ENCODE measurements around the gene CCDC97.
A peak's percentile ranks its signal among the peaks of the same experiment; 100 is the strongest.
"Not testable (repeated sequence)": the region's sequence is repeated elsewhere in the genome, so short reads cannot be mapped to it uniquely, and the experiment has no call there.

The CCDC97 gene

DNA sequence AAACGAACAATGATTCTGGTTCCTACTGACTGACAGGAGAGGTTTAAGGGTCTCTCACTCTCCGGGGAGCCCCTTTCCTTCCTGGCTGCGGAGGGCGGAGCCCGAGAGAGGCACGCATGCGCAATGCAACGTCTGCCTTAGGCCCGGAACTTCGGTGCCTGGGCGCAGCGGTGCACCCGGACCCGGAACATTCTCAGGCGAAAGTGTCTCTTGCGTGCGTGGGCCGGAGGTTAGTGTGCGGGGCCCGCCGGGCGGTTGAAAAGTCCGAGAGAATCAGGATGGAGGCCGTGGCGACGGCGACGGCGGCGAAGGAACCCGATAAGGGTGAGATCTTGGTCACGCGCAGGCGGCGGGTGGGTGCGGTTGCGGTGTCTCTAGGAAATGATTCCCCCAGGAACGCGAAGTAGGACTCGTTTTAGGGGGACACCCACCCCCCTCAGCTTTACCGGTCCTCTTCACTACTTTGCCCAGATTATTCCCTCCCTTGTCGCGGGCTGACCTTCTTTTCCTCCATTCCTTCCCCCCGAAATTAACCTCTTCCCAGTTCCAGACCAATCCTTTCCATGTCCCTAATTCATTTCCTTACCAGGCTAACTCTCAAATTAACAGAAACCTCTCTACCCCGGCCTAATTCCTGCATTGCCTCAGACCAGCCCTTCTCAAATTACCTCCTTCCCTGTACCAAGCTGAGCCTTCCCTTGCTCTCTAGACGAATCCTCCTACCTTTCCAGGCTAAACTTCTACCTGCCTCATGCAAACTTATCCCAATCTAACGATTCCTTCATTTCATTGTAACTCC, at the start of gene CCDC97:
Gene CCDC97 (plus strand): TSS at position 140 of the 799 bp plus-strand sequence. CDS start 139 bp downstream, at position 279.
- DNase-seq (ENCODE audit: low read depth) = peak; percentile 73

GRCh38 chr19:41261474-41262190, 48.3 kb upstream of the CCDC97 start:
- DNase-seq (ENCODE audit: low read depth) = no peak

DNA sequence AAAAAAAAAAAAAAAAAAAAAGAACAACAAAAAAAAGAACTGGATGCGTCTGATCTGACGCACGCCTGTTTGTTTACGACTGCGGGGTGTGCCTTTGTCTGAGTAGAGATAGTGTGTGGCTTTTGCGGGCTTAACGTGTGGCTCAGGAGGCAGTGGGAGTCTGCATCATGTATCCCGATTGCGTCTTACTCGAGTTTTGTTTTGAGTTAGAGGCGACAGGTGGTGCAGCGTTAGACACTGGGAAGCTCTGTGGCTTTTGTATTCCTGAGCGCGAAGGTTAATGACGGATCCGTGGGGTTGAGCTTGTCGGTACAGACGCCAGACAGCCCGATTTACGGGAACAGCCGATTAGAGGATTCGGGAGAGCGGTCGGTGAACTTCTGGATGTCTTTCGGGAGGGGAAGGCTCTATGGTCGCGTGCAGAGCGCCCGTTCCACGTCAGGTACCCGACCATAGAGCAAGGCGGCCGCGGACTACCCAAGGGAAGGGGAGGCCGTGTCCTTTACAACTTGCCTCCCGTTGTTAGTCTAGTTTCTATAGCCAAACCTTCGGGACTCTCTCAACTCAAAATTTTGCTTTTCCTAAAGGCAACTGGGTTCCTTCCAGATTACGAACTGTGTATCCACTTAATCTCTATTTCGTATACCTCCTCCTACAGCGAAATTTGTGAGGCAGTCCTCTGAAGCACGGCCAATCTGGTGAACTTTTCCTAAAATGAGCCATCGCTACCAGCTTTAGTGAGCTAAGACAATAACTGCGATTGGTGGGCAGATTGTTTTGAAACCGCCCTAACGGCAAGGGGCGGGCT, 46.7 kb upstream of the CCDC97 start:
- peak; percentile 58 for DNase-seq (ENCODE audit: low read depth)

DNA sequence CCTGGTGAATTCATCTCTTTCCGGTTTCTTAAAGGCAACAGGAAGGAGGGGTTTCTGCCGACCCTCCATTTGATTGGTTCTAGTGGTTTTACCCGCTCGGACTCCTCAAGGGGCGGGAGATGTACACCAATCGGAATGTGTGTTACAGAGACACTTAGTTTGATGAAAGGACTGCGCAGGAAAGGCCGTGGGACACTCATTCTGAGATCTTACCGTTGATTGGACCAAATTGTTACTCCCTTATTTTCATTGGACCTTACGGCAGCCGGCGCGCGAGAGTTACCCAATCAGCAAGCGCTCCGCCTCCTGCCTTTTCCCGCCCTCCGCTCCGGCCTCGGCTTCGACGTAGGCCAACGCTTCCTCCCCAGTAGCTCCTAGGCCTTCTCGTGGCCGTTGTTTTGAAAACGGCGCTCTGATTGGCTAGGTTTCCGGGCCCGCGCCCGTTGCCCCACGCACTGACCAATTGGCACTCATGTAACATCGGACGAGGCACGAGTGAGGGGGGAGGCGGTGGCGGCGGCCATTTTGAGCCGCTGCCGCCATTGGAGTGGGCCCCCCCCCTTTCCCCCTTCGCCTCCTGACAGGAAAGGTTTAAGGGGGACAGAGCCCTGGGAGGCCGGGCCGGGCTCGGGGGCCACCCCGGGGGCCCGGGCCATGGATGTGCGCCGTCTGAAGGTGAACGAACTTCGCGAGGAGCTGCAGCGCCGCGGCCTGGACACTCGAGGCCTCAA, 46.0 kb upstream of the CCDC97 start, which contains the start of gene HNRNPUL1:
Gene HNRNPUL1 (plus strand): TSS at position 523 of the 731 bp plus-strand sequence. CDS start 132 bp downstream, at position 655.
- DNase-seq (ENCODE audit: low read depth) = peak; percentile 100

GRCh38 chr19:41264581-41265394, 45.2 kb upstream of the CCDC97 start:
- DNase-seq (ENCODE audit: low read depth) = no peak

- no peak for DNase-seq (ENCODE audit: low read depth)
Measured at GRCh38 chr19:41265395-41266153, 44.4 kb upstream of the CCDC97 start.

DNA sequence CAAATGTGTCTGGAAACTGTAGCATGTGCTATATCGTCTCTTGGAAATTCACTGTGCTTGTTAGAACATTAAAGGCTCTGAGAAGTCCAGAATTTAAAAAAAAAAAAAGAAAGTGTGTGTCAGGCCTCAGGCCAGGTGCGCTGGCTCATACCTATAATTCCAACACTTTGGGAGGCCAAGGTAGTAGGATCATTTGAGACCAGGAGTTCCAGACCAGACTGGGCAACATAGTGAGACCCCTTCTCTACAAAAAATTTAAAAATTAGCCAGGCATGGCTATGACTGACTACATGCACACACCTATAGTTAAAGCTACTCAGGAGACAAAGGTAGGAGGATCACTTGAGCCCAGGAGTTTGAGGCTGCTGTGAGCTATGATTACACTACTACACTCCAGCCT, 40.9 kb upstream of the CCDC97 start:
- DNase-seq (ENCODE audit: low read depth) = no peak

DNA sequence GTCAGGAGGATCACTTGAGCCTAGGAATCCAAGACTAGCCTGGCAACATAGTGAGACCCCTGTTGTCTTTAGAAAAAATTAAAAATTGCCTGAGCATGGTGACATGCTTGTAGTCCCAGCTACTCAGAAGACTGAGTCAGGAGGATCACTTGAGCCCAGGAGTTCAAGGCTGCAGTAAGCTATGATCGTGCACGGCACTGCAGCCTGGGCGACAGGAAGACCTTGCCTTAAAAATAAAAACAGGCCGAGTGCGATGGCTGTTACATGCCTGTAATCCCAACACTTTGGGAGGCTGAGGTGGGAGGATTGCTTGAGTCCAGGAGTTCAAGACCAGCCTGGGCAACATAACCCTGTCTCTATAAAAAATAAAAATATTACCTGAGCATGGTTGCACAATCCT, 40.4 kb upstream of the CCDC97 start:
- no peak for DNase-seq (ENCODE audit: low read depth)

GRCh38 chr19:41273076-41273475, 36.9 kb upstream of the CCDC97 start:
- DNase-seq (ENCODE audit: low read depth) = no peak

GRCh38 chr19:41274802-41275201, 35.2 kb upstream of the CCDC97 start:
- no peak for DNase-seq (ENCODE audit: low read depth)

DNA sequence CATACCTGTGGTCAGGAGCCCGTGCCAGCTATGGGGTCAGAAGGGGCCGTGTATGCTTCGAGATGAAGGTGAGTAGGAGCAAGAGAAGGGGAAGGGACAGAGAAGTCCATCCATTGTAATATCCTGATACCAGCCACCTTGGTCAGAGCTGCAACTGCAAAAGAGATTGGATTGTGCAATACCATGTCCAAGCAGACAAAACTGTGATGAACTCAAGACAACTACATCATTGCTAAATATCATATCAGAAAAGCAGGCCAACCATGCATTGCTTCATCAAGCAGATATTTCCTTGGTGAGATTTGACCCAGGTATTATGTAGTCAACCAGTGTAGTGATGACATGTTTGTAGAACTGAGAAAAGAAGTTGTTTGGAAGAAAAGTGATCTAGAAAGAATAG, 33.7 kb upstream of the CCDC97 start:
- no peak for DNase-seq (ENCODE audit: low read depth)

- no peak for DNase-seq (ENCODE audit: low read depth)
Measured at GRCh38 chr19:41278478-41278877, 31.5 kb upstream of the CCDC97 start.

GRCh38 chr19:41288673-41289530, 21.1 kb upstream of the CCDC97 start:
- DNase-seq (ENCODE audit: low read depth) = no peak

GRCh38 chr19:41289814-41290213, 20.2 kb upstream of the CCDC97 start:
- DNase-seq (ENCODE audit: low read depth) = not testable (repeated sequence)

DNA sequence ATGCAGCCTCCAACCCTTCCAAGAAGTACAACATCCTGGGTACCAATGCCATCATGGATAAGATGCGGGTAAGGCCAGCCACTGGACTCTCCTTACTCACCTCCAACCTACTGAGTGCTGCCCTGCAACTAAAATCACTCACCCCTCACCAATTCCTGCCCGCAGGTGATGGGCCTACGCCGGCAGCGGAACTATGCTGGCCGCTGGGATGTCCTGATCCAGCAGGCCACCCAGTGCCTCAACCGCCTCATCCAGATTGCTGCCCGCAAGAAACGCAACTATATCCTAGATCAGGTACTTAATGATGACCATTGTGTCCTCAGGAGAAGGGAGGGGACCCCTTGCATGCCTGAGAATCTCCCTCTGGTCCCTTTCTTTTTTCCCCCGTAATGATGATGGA, 15.6 kb upstream of the CCDC97 start:
- DNase-seq (ENCODE audit: low read depth) = no peak

- no peak for DNase-seq (ENCODE audit: low read depth)
Measured at GRCh38 chr19:41295499-41295898, 14.5 kb upstream of the CCDC97 start.

DNA sequence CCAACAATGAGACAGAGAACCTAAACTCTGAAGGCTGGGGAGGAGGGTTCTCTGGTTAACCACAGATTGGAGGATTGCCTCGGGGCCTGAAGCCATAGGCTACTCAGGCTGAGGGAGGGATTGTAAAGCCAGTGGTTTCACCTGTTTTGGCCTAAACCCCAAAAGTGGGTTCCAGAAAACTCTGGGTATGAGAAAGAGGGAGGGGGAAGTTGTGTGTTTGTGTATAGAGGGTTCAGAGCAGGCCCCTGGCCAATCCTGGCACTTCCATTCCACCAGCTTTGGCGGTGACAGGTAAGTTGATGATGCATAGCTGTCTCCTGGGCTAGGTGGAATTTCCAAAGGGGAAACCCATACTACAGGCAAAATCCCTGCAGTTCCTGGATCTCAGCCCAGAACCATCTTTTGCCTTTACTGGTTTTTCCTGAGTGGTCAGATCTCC, 13.5 kb upstream of the CCDC97 start:
- DNase-seq (ENCODE audit: low read depth) = no peak

DNA sequence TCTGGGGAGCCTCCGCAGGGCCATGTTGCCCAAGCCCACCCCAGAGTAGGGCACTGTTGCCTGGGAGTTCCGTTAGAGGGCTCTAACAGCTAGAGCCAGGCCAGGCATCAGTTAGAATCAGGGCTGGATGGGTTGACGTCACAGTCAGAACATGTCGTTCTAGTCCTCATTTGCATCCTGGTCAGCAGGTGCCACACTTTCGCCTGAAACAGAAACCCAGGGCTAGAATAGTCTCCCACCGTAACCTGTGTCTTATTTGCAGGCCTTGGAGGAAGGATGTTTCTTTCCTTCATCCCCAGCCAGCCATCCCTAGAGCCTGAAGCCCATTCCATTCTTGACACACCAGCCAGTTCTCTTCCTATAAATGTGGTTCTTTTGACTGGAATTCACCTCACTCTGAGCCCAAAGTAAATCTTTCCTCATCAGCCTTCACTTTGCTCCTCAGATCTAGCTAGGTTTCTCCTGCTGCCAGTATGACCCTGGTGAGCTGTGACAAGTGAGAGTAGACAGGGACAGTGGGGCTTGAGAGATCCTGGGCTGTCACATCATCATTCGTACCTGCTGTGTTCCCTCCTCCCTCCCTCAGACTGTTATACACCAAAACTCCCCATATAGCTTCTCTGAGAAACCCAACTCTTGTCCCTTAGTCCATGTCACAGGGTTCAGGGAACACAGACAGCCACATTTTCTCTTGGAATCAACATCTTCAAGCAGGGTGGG, 12.2 kb upstream of the CCDC97 start:
- no peak for DNase-seq (ENCODE audit: low read depth)

Data from HS-5 (cell line).